WTC11 (cell line): ENCODE data around the gene CCNJL. TPM values are rescaled to one million over a fixed set of nuclear protein-coding genes. Genes with fewer than 3 reads are reported as not detected.
"Not testable (repeated sequence)": the region's sequence is repeated elsewhere in the genome, so short reads cannot be mapped to it uniquely, and the experiment has no call there.

ENCODE experiments used
- ATAC-seq: fragments of 200-7000 bp; cut with Tn5 transposase; 2 replicates; pipeline ENCODE4 v1.10.0; 2021; ENCODE audit warnings: mild to moderate bottlenecking, moderate library complexity
- CTCF ChIA-PET: fragments of 300-600 bp; sonication (Branson Sonifier 250); formaldehyde crosslinking; loops from one replicate; lab custom pipeline; 2021; ENCODE audit warnings: antibody characterized with exemption; lab: Charles Lee
- POLR2A ChIA-PET: fragments of 350-600 bp; sonication (Branson Sonifier 250); formaldehyde crosslinking; loops from one replicate; lab custom pipeline; 2021; ENCODE audit warnings: antibody characterized with exemption; lab: Charles Lee
- DNase-seq: peaks from one replicate; pipeline ENCODE4 v3.0.0; 2021; ENCODE audit warnings: low spot score
- H3K27ac Mint-ChIP-seq: 2 replicates; pipeline ENCODE4 v1.8.0; 2021; ENCODE audit warnings: mixed read lengths
- H3K27me3 Mint-ChIP-seq: 2 replicates; pipeline ENCODE4 v1.8.0; 2021; ENCODE audit warnings: low read depth, mild to moderate bottlenecking, moderate library complexity, mixed read lengths
- H3K36me3 Mint-ChIP-seq: 2 replicates; pipeline ENCODE4 v1.8.0; 2021; ENCODE audit warnings: mixed read lengths
- H3K4me1 Mint-ChIP-seq: 2 replicates; pipeline ENCODE4 v1.8.0; 2022; ENCODE audit warnings: mixed read lengths
- H3K4me3 Mint-ChIP-seq: 2 replicates; pipeline ENCODE4 v1.8.0; 2021; ENCODE audit warnings: mild to moderate bottlenecking, moderate library complexity, mixed read lengths
- H3K9me3 Mint-ChIP-seq: 2 replicates; pipeline ENCODE4 v1.8.0; 2021; ENCODE audit warnings: mixed read lengths
- AFF4 ChIP-seq: sonication (generic); formaldehyde crosslinking; IDR thresholded peaks from 2 replicates; pipeline ENCODE4 v1.8.1; 2023; ENCODE audit warnings: mild to moderate bottlenecking, missing genetic modification reagents, borderline replicate concordance
- ATF1 ChIP-seq: sonication (generic); formaldehyde crosslinking; IDR thresholded peaks from 2 replicates; pipeline ENCODE4 v1.8.1; 2023; ENCODE audit warnings: mild to moderate bottlenecking, moderate library complexity, missing genetic modification reagents
- CDX4 ChIP-seq: fragments of 250-450 bp; sonication (Bioruptor Pico); IDR thresholded peaks from 2 replicates; pipeline ENCODE4 v1.9.0; 2021; ENCODE audit warnings: moderate library complexity, mild to moderate bottlenecking, inconsistent platforms, borderline replicate concordance
- E2F1 ChIP-seq: sonication (generic); formaldehyde crosslinking; IDR thresholded peaks from 2 replicates; pipeline ENCODE4 v1.8.0; 2022; ENCODE audit warnings: mild to moderate bottlenecking, missing genetic modification reagents
- FOXJ3 ChIP-seq: sonication (generic); formaldehyde crosslinking; IDR thresholded peaks from 2 replicates; pipeline ENCODE4 v1.9.0; 2021; ENCODE audit warnings: missing genetic modification reagents, mild to moderate bottlenecking, borderline replicate concordance
- FOXK1 ChIP-seq: sonication (generic); formaldehyde crosslinking; IDR thresholded peaks from 2 replicates; pipeline ENCODE4 v1.8.0; 2022; ENCODE audit warnings: mild to moderate bottlenecking, moderate library complexity, missing genetic modification reagents
- FOXP1 ChIP-seq: sonication (generic); formaldehyde crosslinking; IDR thresholded peaks from 2 replicates; pipeline ENCODE4 v1.8.0; 2022; ENCODE audit warnings: missing genetic modification reagents, mild to moderate bottlenecking, moderate library complexity, borderline replicate concordance
- FOXP4 ChIP-seq: sonication (generic); formaldehyde crosslinking; IDR thresholded peaks from 2 replicates; pipeline ENCODE4 v1.8.0; 2022; ENCODE audit warnings: mild to moderate bottlenecking, missing genetic modification reagents
- GABPB1 ChIP-seq: sonication (generic); formaldehyde crosslinking; IDR thresholded peaks from 2 replicates; pipeline ENCODE4 v1.8.1; 2023; ENCODE audit warnings: mild to moderate bottlenecking, missing genetic modification reagents
- MXD4 ChIP-seq: fragments of 250-450 bp; sonication (Bioruptor Pico); IDR thresholded peaks from 2 replicates; pipeline ENCODE4 v1.8.0; 2021; ENCODE audit warnings: mild to moderate bottlenecking, moderate library complexity, borderline replicate concordance
- MYBL2 ChIP-seq: sonication (generic); formaldehyde crosslinking; IDR thresholded peaks from 2 replicates; pipeline ENCODE4 v1.8.1; 2023; ENCODE audit warnings: mild to moderate bottlenecking, moderate library complexity, missing genetic modification reagents
- NFATC4 ChIP-seq: fragments of 250-450 bp; sonication (Bioruptor Pico); IDR thresholded peaks from 2 replicates; pipeline ENCODE4 v1.9.0; 2021; ENCODE audit warnings: mild to moderate bottlenecking
- NR1H2 ChIP-seq: sonication (generic); formaldehyde crosslinking; IDR thresholded peaks from 2 replicates; pipeline ENCODE4 v1.9.0; 2021; ENCODE audit warnings: mild to moderate bottlenecking, moderate library complexity, missing genetic modification reagents
- OVOL2 ChIP-seq: fragments of 250-450 bp; sonication (Bioruptor Pico); IDR thresholded peaks from 2 replicates; pipeline ENCODE4 v1.9.0; 2021; ENCODE audit warnings: mild to moderate bottlenecking, borderline replicate concordance
- RELA ChIP-seq: sonication (generic); formaldehyde crosslinking; IDR thresholded peaks from 2 replicates; pipeline ENCODE4 v1.8.1; 2022; ENCODE audit warnings: missing genetic modification reagents, mild to moderate bottlenecking, borderline replicate concordance
- SMAD3 ChIP-seq: sonication (generic); formaldehyde crosslinking; IDR thresholded peaks from 2 replicates; pipeline ENCODE4 v1.8.0; 2022; ENCODE audit warnings: missing genetic modification reagents, mild to moderate bottlenecking, borderline replicate concordance
- SMAD4 ChIP-seq: sonication (generic); formaldehyde crosslinking; IDR thresholded peaks from 2 replicates; pipeline ENCODE4 v1.8.0; 2022; ENCODE audit warnings: mild to moderate bottlenecking, missing genetic modification reagents
- TEAD4 ChIP-seq: sonication (generic); formaldehyde crosslinking; IDR thresholded peaks from 2 replicates; pipeline ENCODE4 v1.8.0; 2022; ENCODE audit warnings: mild to moderate bottlenecking, missing genetic modification reagents
- USF1 ChIP-seq: sonication (generic); formaldehyde crosslinking; IDR thresholded peaks from 2 replicates; pipeline ENCODE4 v1.8.0; 2022; ENCODE audit warnings: mild to moderate bottlenecking, missing genetic modification reagents
- ZNF532 ChIP-seq: fragments of 250-450 bp; sonication (Bioruptor Pico); IDR thresholded peaks from 2 replicates; pipeline ENCODE4 v1.9.0; 2021; ENCODE audit warnings: mild to moderate bottlenecking, borderline replicate concordance
- total RNA-seq: library from RNA; stranded (reverse); gene quantifications from 3 replicates; pipeline ENCODE4 v1.2.3, GENCODE V29; 2021

Gene CCNJL
- total RNA-seq, 1 experiment from 2014 or later, result 31.3 TPM

- TF ChIP-seq USF1 (CRISPR knock-in tag) (no peak), AFF4 (no peak), SMAD4 (CRISPR knock-in tag) (no peak), CDX4 (no peak), TEAD4 (CRISPR knock-in tag) (no peak), FOXP1 (CRISPR knock-in tag) (no peak), ATF1 (CRISPR knock-in tag) (no peak), GABPB1 (no peak), RELA (CRISPR knock-in tag) (no peak)
Measured at GRCh38 chr5:160339406-160340130, 27.2 kb upstream of the CCNJL start (continued).

- H3K4me3 Mint-ChIP-seq, H3K27me3 Mint-ChIP-seq, DNase-seq, H3K36me3 Mint-ChIP-seq, H3K9me3 Mint-ChIP-seq, ATAC-seq, H3K27ac Mint-ChIP-seq, POLR2A ChIA-PET: not testable (repeated sequence)
- CTCF ChIA-PET, result interaction anchor here (0.9 kb wide), 1 partner anchor 104 kb away, joined by 3 read pairs; no protein-coding TSS in a partner anchor
- peaks cover 12% of the 10 kb centered on the region for H3K4me1 Mint-ChIP-seq
Measured at GRCh38 chr5:160334716-160335115, 22.4 kb upstream of the CCNJL start.

GRCh38 chr5:160333721-160334120, 21.4 kb upstream of the CCNJL start:
- Mint-ChIP-seq H3K9me3 (no peaks in the 10 kb centered on the region), H3K27me3 (no peaks in the 10 kb centered on the region; the same call in 1 of the 2 replicates), H3K4me1 (peaks cover 8% of the 10 kb centered on the region), H3K27ac (no peak overlapping the region), H3K36me3 (no peaks in the 10 kb centered on the region), H3K4me3 (no peak overlapping the region)
- ChIA-PET CTCF (interaction anchor here (1.6 kb wide), 1 partner anchor 12 kb away, joined by 3 read pairs; no protein-coding TSS in a partner anchor), POLR2A (interaction anchor here (0.7 to 1.4 kb wide), 2 partner anchors 62 to 780 kb away, joined by 3 to 5 read pairs; no protein-coding TSS in a partner anchor)
- ATAC-seq (no peak), DNase-seq (no peak)
- TF ChIP-seq RELA (CRISPR knock-in tag) (no peak), NR1H2 (no peak), FOXJ3 (CRISPR knock-in tag) (no peak), E2F1 (CRISPR knock-in tag) (no peak), MXD4 (CRISPR knock-in tag) (no peak), ZNF532 (CRISPR knock-in tag) (no peak), OVOL2 (CRISPR knock-in tag) (no peak), FOXK1 (CRISPR knock-in tag) (no peak), FOXP4 (CRISPR knock-in tag) (no peak), MYBL2 (CRISPR knock-in tag) (no peak), SMAD3 (CRISPR knock-in tag) (no peak), NFATC4 (no peak)
